ENCODE measurements around the gene AMPD3. TPM values are rescaled to one million over a fixed set of nuclear protein-coding genes. Genes with fewer than 3 reads are reported as not detected.

Gene AMPD3
- total RNA-seq, 2 experiments from 2014 or later, result 13.2 to 14.1 TPM

DNA sequence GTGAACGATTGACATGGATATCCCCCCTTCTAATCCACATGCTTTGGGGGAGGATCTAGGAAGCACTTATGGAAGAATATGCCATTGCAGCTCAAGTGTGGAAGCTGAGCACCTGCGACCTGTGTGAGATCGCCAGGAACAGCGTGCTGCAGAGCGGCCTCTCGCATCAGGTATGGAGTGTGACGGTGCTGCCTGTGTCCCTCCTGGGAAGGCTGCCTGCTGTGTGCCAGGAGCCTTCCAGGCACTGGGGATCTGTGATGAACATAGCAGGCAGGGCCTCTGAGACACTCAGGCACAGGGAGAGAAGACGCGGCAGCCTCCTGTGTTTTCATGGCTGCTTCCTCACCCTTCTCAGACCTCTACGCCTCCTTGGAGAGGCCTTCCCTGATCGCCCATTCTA lies 49.4 kb downstream of the AMPD3 start:
- peaks cover 71% of the 10 kb centered on the region for H3K36me3 ChIP-seq (ENCODE audit: insufficient read depth, low read length)
- no peaks in the 10 kb centered on the region for H3K4me1 Mint-ChIP-seq (ENCODE audit: low read depth)
- TF ChIP-seq, protein P1, sequence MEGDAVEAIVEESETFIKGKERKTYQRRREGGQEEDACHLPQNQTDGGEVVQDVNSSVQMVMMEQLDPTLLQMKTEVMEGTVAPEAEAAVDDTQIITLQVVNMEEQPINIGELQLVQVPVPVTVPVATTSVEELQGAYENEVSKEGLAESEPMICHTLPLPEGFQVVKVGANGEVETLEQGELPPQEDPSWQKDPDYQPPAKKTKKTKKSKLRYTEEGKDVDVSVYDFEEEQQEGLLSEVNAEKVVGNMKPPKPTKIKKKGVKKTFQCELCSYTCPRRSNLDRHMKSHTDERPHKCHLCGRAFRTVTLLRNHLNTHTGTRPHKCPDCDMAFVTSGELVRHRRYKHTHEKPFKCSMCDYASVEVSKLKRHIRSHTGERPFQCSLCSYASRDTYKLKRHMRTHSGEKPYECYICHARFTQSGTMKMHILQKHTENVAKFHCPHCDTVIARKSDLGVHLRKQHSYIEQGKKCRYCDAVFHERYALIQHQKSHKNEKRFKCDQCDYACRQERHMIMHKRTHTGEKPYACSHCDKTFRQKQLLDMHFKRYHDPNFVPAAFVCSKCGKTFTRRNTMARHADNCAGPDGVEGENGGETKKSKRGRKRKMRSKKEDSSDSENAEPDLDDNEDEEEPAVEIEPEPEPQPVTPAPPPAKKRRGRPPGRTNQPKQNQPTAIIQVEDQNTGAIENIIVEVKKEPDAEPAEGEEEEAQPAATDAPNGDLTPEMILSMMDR (IDR thresholded peaks at IDR 0.05), result no peak
- H3K9me3 Mint-ChIP-seq, result no peaks in the 10 kb centered on the region
- POLR2A ChIA-PET, result interaction anchor here (1.3 kb wide), 1 partner anchor 49 kb away, joined by 3 read pairs; the partner anchor contains the start of gene AMPD3
- H3K27me3 Mint-ChIP-seq, result no peaks in the 10 kb centered on the region
- no peak overlapping the region for H3K4me3 Mint-ChIP-seq
- CTCF ChIA-PET, result interaction anchor here (2.2 kb wide), 1 partner anchor 16 kb away, joined by 5 read pairs; no protein-coding TSS in a partner anchor
- peaks cover 38% of the 10 kb centered on the region for H3K36me3 Mint-ChIP-seq (ENCODE audit: low read depth)
- DNase-seq (no peak), ATAC-seq (ENCODE audit: poor library complexity) (no peak)
- H3K4me1 ChIP-seq (ENCODE audit: insufficient read depth, low read length), result no peaks in the 10 kb centered on the region
- H3K27me3 ChIP-seq (ENCODE audit: control insufficient read depth in 1 of 2, insufficient read depth in 2 of 2, low read length in 2 of 2), result no peaks in the 10 kb centered on the region
- H3K27ac Mint-ChIP-seq, result peak overlapping the region; percentile 36
- no peak overlapping the region for H3K4me3 ChIP-seq (ENCODE audit: low read length)
- H3K27ac ChIP-seq (ENCODE audit: low read depth in 1 of 2, low read length in 2 of 2), result no peak overlapping the region
- no peaks in the 10 kb centered on the region for H3K9me3 ChIP-seq (ENCODE audit: control insufficient read depth in 1 of 2, insufficient read depth in 1 of 2, low read length in 2 of 2)
- intact Hi-C loops (cut with DNase I, micrococcal nuclease), result loop anchor here in 1 of 2 experiments (5.0 kb wide), 1 partner anchor 92 kb away; no protein-coding TSS in a partner anchor

DNA sequence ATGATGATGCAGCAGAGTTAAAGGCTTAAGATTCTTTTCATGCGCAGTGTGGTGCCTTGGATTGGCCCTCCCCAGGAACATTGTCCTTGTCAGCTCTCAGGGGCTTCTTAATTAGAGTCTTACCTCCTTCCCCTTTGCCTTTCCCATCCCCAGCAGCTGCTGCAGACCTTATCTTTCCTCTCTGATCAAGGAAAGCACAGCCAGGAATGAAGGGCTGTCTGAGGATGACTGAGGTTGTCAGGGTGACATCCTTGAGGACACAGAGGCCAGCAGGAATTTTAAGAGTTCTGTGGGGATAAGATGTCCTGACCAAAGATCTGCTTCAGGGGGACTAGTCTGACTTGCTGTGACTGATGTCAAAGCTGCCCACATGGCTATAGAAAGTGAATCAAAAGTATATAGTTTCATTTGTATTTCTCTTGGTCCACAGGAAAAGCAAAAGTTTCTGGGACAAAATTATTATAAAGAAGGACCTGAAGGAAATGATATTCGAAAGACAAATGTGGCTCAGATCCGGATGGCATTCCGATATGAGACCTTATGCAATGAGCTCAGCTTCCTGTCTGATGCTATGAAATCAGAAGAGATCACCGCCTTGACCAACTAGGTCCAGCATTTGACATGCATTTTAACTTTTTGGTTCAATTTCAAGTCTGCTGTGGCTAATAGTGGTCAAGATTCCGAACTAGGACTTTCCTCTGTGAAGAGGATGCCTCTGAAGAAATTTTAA lies 50.4 kb downstream of the AMPD3 start:
- H3K36me3 Mint-ChIP-seq (ENCODE audit: low read depth), result peaks cover 29% of the 10 kb centered on the region
- no peak overlapping the region for H3K4me3 ChIP-seq (ENCODE audit: low read length)
- CTCF ChIA-PET, result interaction anchor here (1.0 kb wide), 1 partner anchor 92 kb away, joined by 4 read pairs; no protein-coding TSS in a partner anchor

DNA sequence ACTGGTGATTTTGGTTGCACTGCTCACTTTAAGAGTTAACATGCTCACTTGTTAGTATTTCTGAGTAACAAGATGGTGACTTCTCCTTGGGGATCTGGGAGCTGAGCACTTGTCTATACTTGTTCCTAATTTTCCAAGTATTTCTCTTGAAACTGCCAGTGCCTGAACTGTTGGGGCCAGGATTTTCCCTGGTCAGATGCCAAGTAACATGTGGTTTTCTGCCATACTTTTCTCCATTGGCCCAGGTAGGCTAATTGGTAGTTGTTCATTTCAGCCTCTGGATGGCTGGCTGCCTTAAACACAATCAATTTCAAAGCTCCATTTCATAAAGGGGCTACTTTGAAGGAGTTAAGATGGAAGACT lies 50.9 kb downstream of the AMPD3 start:
- intact Hi-C loops (cut with DNase I, micrococcal nuclease), result no loop called here
- H3K9me3 ChIP-seq (ENCODE audit: control insufficient read depth in 1 of 2, insufficient read depth in 1 of 2, low read length in 2 of 2), result no peaks in the 10 kb centered on the region
- no peak for DNase-seq
- Mint-ChIP-seq H3K36me3 (ENCODE audit: low read depth) (peaks cover 23% of the 10 kb centered on the region), H3K27me3 (no peaks in the 10 kb centered on the region), H3K9me3 (no peaks in the 10 kb centered on the region), H3K4me3 (no peak overlapping the region), H3K4me1 (ENCODE audit: low read depth) (no peaks in the 10 kb centered on the region), H3K27ac (no peak overlapping the region)
- ChIA-PET CTCF (interaction anchor here (1.0 kb wide), 1 partner anchor 92 kb away, joined by 4 read pairs; no protein-coding TSS in a partner anchor), POLR2A (no interaction called here)
- no peaks in the 10 kb centered on the region for H3K4me1 ChIP-seq (ENCODE audit: insufficient read depth, low read length)
- no peak overlapping the region for H3K27ac ChIP-seq (ENCODE audit: low read depth in 1 of 2, low read length in 2 of 2)
- no peak overlapping the region for H3K4me3 ChIP-seq (ENCODE audit: low read length)
- TF ChIP-seq, protein P1 (IDR thresholded peaks at IDR 0.05), result no peak
- H3K27me3 ChIP-seq (ENCODE audit: control insufficient read depth in 1 of 2, insufficient read depth in 2 of 2, low read length in 2 of 2), result no peaks in the 10 kb centered on the region
- ATAC-seq (ENCODE audit: poor library complexity), result no peak
- H3K36me3 ChIP-seq (ENCODE audit: insufficient read depth, low read length), result peaks cover 59% of the 10 kb centered on the region

More for the DNA sequence above, 50.4 kb downstream of the AMPD3 start:
- H3K9me3 Mint-ChIP-seq, result no peaks in the 10 kb centered on the region
- no peaks in the 10 kb centered on the region for H3K9me3 ChIP-seq (ENCODE audit: control insufficient read depth in 1 of 2, insufficient read depth in 1 of 2, low read length in 2 of 2)
- no peaks in the 10 kb centered on the region for H3K27me3 ChIP-seq (ENCODE audit: control insufficient read depth in 1 of 2, insufficient read depth in 2 of 2, low read length in 2 of 2)
- ATAC-seq (ENCODE audit: poor library complexity), result no peak
- H3K36me3 ChIP-seq (ENCODE audit: insufficient read depth, low read length), result peaks cover 62% of the 10 kb centered on the region
- peak overlapping the region; percentile 1 for H3K27ac Mint-ChIP-seq
- H3K4me1 Mint-ChIP-seq (ENCODE audit: low read depth), result no peaks in the 10 kb centered on the region
- no peaks in the 10 kb centered on the region for H3K4me1 ChIP-seq (ENCODE audit: insufficient read depth, low read length)
- no peak overlapping the region for H3K4me3 Mint-ChIP-seq
- TF ChIP-seq, protein P1 (IDR thresholded peaks at IDR 0.05), result no peak
- no peak for DNase-seq
- intact Hi-C loops (cut with DNase I, micrococcal nuclease), result no loop called here
- no peaks in the 10 kb centered on the region for H3K27me3 Mint-ChIP-seq
- no peak overlapping the region for H3K27ac ChIP-seq (ENCODE audit: low read depth in 1 of 2, low read length in 2 of 2)
- POLR2A ChIA-PET, result interaction anchor here (0.5 to 1.3 kb wide), 2 partner anchors 50 to 549 kb away, joined by 3 read pairs; partner anchors contain the start of gene AMPD3

All from CD4-positive, alpha-beta T cell (primary cell).